Cerebellar nuclear complex (tissue), 1 donor: Measurements from ENCODE around the gene FIZ1.
A peak's percentile ranks its signal among the peaks of the same experiment; 100 is the strongest.

Experiments used
- DNase-seq, 2 experiments: peaks; one replicate each; lab custom pipeline; 2025; lab: John Stamatoyannopoulos, UW

The FIZ1 gene

GRCh38 chr19:55613396-55613795, 14.1 kb upstream of the FIZ1 start:
- no peak for DNase-seq

GRCh38 chr19:55611983-55612645, 12.8 kb upstream of the FIZ1 start:
- no peak for DNase-seq

- DNase-seq, result no peak
Measured at GRCh38 chr19:55611300-55611982, 12.1 kb upstream of the FIZ1 start.

DNA sequence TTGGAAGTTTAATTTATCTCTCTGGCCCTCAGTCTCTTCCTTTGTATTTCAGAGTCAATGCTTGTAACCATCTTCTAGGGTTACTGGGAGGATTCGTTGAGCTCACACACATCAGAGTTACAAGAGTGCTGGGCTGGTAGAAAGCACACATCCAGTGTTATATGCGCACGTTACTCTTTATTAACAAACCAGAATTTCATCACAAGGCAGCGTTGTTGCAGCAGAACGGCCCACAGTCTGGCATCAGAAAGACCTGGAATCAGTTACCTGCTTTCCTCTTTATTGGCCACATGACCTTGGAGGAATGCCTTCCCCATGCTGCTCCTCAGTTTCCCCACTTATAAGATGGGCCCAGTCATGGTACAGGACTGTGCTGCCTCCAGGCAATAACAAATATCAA, 10.0 kb upstream of the FIZ1 start:
- no peak for DNase-seq

GRCh38 chr19:55606817-55607216, 7.5 kb upstream of the FIZ1 start:
- no peak for DNase-seq

DNA sequence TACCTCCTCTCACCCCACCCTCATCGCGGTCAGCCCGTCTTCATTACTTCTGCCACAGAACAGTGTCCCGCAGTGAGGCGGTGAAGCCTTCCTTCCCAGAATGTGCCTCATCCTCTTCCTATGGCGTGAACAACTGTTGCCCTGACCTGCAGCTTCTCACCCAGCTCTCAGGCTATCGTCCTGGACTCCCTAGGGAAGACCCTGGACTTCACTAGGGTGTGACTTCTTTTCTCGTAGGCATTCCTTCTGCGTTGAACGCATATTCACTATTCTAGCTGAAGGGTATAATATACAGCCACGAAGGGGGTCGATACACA, 7.1 kb upstream of the FIZ1 start:
- DNase-seq, result no peak

DNA sequence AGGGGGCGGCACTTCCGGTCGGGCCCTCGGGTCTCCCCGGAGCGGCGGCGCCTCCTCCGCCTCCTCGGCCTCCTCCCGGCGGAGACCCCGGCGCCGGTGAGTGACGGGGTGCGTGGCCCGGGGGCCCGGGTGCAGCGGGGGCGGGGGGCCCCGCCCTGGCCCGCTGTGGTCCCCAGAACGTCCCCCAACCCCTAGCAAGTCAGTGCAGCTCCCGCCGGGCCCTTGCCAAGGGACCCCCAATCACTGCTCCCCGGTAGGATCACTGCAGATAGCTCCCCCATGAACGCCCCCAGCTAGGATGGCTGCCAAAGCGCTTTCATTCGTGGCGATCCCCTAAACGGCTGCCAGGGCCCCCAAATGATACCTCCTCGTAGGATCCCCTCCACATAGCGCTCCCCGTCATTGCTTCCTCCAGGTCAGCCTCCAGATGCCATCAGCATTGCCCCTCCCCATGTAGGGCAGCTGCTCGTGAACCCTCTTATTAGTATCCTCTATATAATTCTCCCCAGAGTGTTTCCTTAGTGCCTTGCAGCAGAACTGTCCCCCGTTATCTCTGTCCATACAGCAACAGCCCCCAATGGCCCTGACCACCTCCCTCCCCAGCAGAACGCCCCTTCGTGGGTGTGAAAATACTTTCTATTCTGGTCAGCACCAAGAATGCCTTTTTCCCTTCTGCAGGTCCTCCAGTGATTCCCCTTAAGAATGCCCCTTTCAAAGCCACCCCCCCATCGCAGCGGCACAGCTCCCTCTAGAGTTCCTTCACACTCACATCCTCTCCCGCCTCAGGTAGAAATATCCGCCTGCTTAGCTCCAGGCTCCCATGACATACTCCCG, 6.5 kb upstream of the FIZ1 start, which contains the start of gene ZNF865:
TSS of gene ZNF865 (plus strand) at position 11 of the 834 bp plus-strand sequence. CDS start 7,972 bp downstream, outside the sequence.
- DNase-seq, result peak in 1 of 2 experiments; percentile 26

DNA sequence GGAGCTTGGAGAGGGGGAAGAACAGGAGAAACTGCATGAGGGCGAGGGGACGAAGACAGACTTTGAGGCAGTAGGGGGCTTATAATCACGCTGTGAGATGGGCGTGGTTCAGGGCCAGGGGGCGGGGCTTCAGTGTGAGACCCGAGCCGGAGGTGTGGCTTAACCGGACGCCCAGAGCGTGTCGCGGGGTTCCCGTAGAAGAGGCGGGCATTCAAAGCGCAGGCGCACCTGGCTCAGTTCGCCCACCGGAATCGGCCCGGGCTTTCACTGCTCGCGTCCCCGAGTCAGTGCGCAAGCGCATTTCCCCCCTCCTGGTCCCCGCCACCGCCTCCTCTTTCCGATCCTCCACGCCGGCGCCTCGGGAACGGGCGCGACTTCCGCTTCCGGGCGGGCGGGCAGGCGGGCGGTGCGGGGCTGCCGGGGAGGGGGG, 5.9 kb upstream of the FIZ1 start:
- peak in 1 of 2 experiments; percentile 50 for DNase-seq

DNA sequence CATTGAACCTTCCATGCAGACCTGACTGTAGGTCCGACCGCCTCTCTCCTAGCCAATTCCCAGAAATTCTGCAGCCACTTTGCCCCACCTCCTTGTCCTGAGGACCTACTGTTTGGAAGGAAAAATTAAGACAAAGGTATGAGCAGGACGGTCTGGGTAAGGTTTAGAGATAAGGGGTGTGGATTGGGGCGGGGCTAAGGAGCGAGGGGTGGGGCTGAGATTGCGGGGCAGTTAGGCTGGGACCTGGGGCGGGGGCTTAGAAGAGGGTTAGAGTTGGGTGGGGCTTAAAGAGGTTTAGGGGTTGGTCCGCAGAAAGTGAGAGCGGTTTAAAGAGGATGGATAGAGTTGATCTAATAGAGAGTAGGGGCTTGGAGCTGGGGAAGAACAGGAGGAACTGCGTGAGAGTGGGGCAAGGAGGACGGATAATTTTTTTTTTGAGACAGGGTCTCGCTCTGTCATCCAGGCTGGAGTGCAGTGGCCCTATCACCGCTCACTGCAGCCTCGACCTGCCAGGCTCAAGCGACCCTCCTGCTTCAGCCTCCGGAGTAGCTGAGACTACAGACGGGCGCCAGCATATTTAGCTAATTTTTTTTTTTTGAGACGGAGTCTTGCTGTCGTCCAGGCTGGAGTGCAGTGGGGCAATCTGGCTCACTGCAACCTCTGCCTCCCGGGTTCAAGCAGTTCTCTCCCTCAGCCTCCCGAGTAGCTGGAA, 4.4 kb upstream of the FIZ1 start:
- DNase-seq, result no peak

DNA sequence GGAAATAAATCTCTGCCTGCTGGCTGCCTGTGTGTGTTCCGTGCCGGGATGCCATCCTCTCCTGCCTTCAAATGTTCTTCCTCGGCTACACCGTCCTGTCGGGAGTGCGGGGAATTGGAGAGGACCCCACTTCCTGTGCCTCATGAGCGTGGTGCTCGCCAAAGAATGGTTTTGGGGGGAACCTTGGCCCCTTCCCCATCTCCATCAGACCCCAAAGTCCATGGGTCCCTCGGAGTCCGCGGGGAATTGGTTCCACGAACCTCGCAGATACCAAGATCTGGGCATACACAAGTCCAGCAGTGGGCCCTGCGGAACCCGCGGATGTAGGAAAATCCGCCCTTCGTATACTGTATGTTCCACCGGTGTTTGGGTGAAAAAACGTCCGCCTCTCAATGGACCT, 3.8 kb upstream of the FIZ1 start:
- DNase-seq, result no peak

GRCh38 chr19:55602104-55603001, 3.0 kb upstream of the FIZ1 start:
- DNase-seq, result no peak

GRCh38 chr19:55601084-55601483, 1.8 kb upstream of the FIZ1 start:
- no peak for DNase-seq

DNA sequence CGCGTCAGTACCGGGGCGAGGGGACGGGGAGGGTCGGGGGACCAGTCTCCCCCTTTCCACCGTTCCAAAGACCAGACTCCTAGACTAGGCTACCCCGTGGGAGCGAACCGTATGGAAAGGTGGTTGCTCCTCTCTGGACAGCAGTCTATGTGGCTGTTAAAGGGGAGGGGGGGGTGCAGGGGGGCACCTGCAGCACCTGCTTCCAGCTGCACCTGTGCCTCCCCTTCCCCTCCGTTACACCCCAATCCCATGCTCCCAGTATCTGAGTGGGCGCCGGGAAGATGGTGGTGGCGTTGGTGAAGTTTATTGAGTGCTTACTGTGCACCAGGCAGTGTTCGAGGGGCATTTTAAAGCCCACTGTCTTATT, 1.3 kb upstream of the FIZ1 start:
- DNase-seq, result no peak

GRCh38 chr19:55599842-55600661, 735 bp upstream of the FIZ1 start, which contains the start of gene ZNF524:
Gene ZNF524, plus strand, starts transcription at chr19:55600288. Its CDS starts 1,825 bp downstream, at chr19:55602113.
- DNase-seq, result peak in 1 of 2 experiments; percentile 91

- peak; percentile 78 to 80 for DNase-seq
Measured at GRCh38 chr19:55598719-55599467, 424 bp downstream of the FIZ1 start.

DNA sequence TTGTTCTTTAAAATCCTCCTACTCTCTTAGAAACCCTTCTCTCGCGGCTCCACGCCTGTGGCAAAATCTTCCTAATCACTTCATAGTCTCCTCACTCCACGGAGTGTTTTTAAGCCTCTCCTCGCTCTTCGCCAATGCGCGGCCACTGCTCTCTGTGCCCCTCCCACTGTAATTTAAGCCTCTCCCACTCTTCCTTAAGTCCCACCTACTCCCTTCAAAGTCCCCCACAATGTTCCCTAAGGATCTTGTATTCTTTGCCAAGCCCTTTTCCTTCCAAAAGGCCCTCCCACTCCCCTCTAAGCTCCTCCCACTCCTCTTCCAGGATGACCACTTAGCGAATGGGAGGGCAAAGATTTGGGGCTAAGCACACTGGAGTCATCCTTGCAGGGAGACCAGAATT, 1.3 kb downstream of the FIZ1 start:
- DNase-seq, result no peak

DNA sequence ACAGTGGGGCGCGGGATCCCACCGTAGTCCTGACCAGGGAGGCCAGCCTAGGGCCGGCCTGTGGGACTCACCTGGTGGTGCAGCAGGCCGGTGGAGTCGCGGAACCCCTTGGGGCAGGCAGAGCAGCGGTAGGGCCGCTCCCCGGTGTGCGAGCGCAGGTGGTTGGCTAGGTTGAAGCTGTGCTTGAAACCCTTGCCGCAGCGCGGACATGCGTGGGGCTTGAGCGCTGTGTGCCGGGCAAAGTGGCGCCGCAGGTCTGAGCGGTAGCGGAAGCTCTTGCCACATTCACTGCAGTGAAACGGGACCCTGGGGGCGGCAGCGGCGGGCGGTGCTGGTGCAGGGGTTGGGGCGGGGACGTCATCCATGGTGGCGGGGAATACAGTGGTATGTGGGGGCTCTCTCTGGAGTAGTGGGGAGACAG, 1.8 kb downstream of the FIZ1 start:
- no peak for DNase-seq

GRCh38 chr19:55596304-55596703, 3.0 kb downstream of the FIZ1 start:
- DNase-seq, result no peak

GRCh38 chr19:55594996-55595545, 4.2 kb downstream of the FIZ1 start:
- no peak for DNase-seq
